ENCODE results near the gene MGLL.

Gene MGLL

DNA sequence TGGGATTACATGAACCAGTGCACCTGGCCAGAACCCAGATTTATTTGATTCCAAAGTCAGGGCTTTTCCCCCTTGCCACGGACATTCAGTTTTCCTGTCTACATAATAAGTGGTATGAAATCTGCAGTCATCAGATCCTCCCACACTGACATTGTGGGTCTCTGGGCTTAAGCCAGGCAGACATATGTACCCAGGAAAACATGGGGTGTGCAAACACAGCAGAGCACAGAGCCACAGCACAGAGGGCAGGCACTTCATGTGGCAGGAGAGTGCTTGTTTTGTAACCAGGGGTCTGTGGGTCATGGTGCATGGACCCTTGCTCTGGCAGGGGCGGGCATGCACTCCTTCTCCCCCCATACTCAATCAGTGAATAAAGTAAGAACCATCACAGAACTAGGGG is 155.6 kb downstream of the MGLL start:
- Histone ChIP-seq H3K27ac (no peak overlapping the region), H3K4me3 (no peak overlapping the region), H3K9me3 (ENCODE audit: low read depth, low read length) (no peaks in the 10 kb centered on the region), H3K9ac (ENCODE audit: insufficient read length) (no peak overlapping the region), H3K36me3 (ENCODE audit: insufficient read depth, low read length) (peaks cover 43% of the 10 kb centered on the region)
- no peak for DNase-seq (ENCODE audit: low read depth, low spot score)
- no peak for TF ChIP-seq EZH2 (IDR thresholded peaks at IDR 0.05)
- TF ChIP-seq POLR2AphosphoS5 (IDR thresholded peaks at IDR 0.05; ENCODE audit: borderline replicate concordance, low read depth, low read length): no peak
- TF ChIP-seq FOXP2 (optimal IDR thresholded peaks at IDR 0.05; ENCODE audit: control extremely low read depth, extremely low read length, insufficient read depth): no peak

DNA sequence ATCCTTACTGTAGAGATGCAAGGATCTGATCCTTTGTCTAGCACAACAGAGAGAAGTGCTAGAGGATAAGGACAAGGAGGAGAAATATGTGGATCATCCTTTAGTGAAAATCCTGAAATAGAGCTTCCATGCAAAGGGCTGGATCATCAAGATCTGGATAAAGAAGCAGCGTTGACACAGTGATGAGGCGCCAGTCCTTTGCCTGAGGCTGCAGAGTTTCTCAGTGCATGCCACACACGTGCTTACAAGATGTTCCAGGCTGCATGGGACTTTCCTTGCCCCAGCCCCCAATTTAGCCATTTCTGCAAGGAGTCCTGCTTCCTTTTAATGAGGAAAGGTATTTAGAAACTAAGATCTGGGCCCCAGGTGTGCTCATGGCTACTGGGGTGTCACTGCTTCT is 156.7 kb downstream of the MGLL start:
- H3K4me3 ChIP-seq: no peak overlapping the region

DNA sequence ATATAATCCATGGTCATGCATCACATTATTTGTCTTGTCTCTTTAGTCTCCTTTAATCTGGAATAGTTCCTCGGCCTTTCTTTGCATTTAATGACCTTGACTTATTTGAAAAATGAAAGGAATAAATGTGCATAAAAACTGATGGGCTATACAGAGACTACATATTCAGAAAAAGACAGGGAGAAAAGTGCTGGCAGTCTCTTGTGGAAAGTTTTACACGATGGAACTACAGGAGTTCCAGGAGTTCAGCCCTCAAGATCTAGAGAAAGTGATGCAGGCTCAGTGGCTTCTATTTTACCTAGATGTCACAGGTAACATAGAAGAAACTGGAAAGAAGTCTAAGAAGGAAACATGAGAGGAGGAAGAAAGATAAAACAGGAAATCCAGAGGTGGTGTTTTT is 157.2 kb downstream of the MGLL start:
- no peak for TF ChIP-seq FOXP2 (optimal IDR thresholded peaks at IDR 0.05; ENCODE audit: control extremely low read depth, extremely low read length, insufficient read depth)
- TF ChIP-seq POLR2AphosphoS5 (IDR thresholded peaks at IDR 0.05; ENCODE audit: borderline replicate concordance, low read depth, low read length): no peak
- no peak for TF ChIP-seq EZH2 (IDR thresholded peaks at IDR 0.05)
- Histone ChIP-seq H3K4me3 (no peak overlapping the region), H3K9me3 (ENCODE audit: low read depth, low read length) (no peaks in the 10 kb centered on the region), H3K27ac (no peak overlapping the region), H3K36me3 (ENCODE audit: insufficient read depth, low read length) (peaks cover 51% of the 10 kb centered on the region), H3K9ac (ENCODE audit: insufficient read length) (no peak overlapping the region)
- no peak for DNase-seq (ENCODE audit: low read depth, low spot score)

More for the DNA sequence above, 156.7 kb downstream of the MGLL start:
- Histone ChIP-seq H3K27ac (no peak overlapping the region), H3K36me3 (ENCODE audit: insufficient read depth, low read length) (peaks cover 51% of the 10 kb centered on the region), H3K9ac (ENCODE audit: insufficient read length) (no peak overlapping the region), H3K9me3 (ENCODE audit: low read depth, low read length) (no peaks in the 10 kb centered on the region)
- DNase-seq (ENCODE audit: low read depth, low spot score): no peak
- TF ChIP-seq EZH2 (IDR thresholded peaks at IDR 0.05) (no peak), FOXP2 (optimal IDR thresholded peaks at IDR 0.05; ENCODE audit: control extremely low read depth, extremely low read length, insufficient read depth) (no peak), POLR2AphosphoS5 (IDR thresholded peaks at IDR 0.05; ENCODE audit: borderline replicate concordance, low read depth, low read length) (no peak)

DNA sequence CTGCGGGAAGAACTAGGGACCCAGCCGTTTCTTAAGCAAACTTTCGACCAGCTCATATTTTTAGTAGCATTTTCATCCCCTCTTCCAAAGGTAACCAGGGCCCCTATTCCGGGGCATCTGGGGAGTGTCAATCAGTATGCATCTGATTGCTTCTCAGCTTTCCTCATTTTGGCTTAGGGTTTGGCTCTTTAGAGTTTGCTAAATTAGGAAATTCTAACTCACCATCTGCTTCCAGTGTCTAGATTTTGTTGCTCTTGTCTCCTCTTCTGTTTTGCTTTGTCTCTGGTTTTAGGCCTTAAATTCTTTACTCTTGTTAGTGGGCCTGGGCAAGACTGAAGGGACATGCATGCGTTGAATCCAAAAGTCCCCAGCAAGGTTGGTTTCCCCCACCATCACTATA is 159.2 kb downstream of the MGLL start:
- Histone ChIP-seq H3K36me3 (ENCODE audit: insufficient read depth, low read length) (peaks cover 51% of the 10 kb centered on the region), H3K27ac (no peak overlapping the region), H3K9ac (ENCODE audit: insufficient read length) (no peak overlapping the region), H3K9me3 (ENCODE audit: low read depth, low read length) (no peaks in the 10 kb centered on the region), H3K4me3 (no peak overlapping the region)
- DNase-seq (ENCODE audit: low read depth, low spot score): no peak
- TF ChIP-seq POLR2AphosphoS5 (IDR thresholded peaks at IDR 0.05; ENCODE audit: borderline replicate concordance, low read depth, low read length) (no peak), FOXP2 (optimal IDR thresholded peaks at IDR 0.05; ENCODE audit: control extremely low read depth, extremely low read length, insufficient read depth) (no peak), EZH2 (IDR thresholded peaks at IDR 0.05) (no peak)

DNA sequence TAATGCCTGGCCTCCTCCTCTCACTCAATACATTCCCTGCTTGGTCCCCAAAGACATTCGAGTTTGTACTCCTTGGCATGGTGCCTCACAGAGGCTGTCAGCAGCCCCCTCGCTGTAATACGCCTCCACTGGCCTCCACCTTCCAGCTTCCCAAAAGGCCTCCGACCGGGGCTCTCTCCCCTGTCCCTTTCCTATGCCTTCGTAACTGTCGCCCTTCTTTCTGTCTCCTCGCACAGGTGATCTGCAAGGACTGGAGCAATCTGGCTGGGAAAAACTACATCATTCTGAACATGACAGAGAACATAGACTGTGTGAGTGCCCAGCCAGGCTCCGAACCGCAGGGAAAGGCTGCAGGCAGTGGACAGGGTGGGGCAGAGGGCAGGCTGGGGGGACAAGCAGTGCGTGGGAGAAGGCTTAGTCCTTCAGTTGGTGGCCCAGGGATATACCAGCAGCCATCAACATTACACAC is 160.3 kb downstream of the MGLL start:
- peaks cover 51% of the 10 kb centered on the region for H3K36me3 ChIP-seq (ENCODE audit: insufficient read depth, low read length)
- no peak overlapping the region for H3K4me3 ChIP-seq
- TF ChIP-seq POLR2AphosphoS5 (IDR thresholded peaks at IDR 0.05; ENCODE audit: borderline replicate concordance, low read depth, low read length) (no peak), EZH2 (IDR thresholded peaks at IDR 0.05) (no peak), FOXP2 (optimal IDR thresholded peaks at IDR 0.05; ENCODE audit: control extremely low read depth, extremely low read length, insufficient read depth) (no peak)
- no peak overlapping the region for H3K27ac ChIP-seq
- no peaks in the 10 kb centered on the region for H3K9me3 ChIP-seq (ENCODE audit: low read depth, low read length)
- DNase-seq (ENCODE audit: low read depth, low spot score): no peak
- no peak overlapping the region for H3K9ac ChIP-seq (ENCODE audit: insufficient read length)

DNA sequence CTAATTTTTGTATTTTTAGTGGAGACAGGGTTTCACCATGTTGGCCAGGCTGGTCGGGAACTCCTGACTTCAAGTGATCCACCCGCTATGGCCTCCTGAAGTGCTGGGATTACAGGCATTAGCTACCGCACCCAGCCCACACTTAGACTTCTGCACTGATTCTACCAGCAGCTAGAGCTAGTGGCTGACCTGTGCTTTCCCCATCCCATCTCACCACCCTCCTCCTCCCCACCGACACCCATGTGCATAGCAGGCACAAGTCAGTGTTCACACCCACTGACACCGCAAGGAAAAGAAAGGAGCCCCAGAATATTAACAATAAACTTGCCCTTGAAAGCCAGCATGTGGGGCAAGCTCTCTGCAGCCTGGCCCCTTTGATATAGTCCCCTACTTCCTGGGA is 160.7 kb downstream of the MGLL start:
- peaks cover 48% of the 10 kb centered on the region for H3K36me3 ChIP-seq (ENCODE audit: insufficient read depth, low read length)

DNA sequence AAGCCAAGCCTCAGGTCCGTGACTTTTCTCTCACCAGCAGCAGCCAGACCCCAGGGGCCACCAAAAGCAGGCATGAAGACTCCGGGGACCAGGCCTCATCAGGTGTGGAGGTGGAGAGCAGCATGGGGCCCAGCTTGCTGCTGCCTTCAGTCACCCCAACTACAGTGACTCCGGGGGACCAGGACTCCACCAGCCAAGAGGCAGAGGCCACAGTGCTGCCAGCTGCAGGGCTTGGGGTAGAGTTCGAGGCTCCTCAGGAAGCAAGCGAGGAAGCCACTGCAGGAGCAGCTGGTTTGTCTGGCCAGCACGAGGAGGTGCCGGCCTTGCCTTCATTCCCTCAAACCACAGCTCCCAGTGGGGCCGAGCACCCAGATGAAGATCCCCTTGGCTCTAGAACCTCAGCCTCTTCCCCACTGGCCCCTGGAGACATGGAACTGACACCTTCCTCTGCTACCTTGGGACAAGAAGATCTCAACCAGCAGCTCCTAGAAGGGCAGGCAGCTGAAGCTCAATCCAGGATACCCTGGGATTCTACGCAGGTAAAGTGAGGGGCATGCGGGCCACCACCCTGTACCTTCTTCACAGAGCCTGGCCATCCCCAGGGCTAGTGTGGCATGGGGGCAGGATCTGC is 161.6 kb downstream of the MGLL start:
- Histone ChIP-seq H3K4me3 (no peak overlapping the region), H3K9me3 (ENCODE audit: low read depth, low read length) (no peaks in the 10 kb centered on the region), H3K36me3 (ENCODE audit: insufficient read depth, low read length) (peaks cover 40% of the 10 kb centered on the region), H3K27ac (no peak overlapping the region), H3K9ac (ENCODE audit: insufficient read length) (no peak overlapping the region)
- DNase-seq (ENCODE audit: low read depth, low spot score): no peak
- TF ChIP-seq POLR2AphosphoS5 (IDR thresholded peaks at IDR 0.05; ENCODE audit: borderline replicate concordance, low read depth, low read length) (no peak), FOXP2 (optimal IDR thresholded peaks at IDR 0.05; ENCODE audit: control extremely low read depth, extremely low read length, insufficient read depth) (no peak), EZH2 (IDR thresholded peaks at IDR 0.05) (no peak)

More for the DNA sequence above, 160.7 kb downstream of the MGLL start:
- no peak for DNase-seq (ENCODE audit: low read depth, low spot score)
- Histone ChIP-seq H3K27ac (no peak overlapping the region), H3K9ac (ENCODE audit: insufficient read length) (no peak overlapping the region), H3K4me3 (no peak overlapping the region), H3K9me3 (ENCODE audit: low read depth, low read length) (no peaks in the 10 kb centered on the region)
- no peak for TF ChIP-seq POLR2AphosphoS5 (IDR thresholded peaks at IDR 0.05; ENCODE audit: borderline replicate concordance, low read depth, low read length)
- TF ChIP-seq EZH2 (IDR thresholded peaks at IDR 0.05): no peak
- TF ChIP-seq FOXP2 (optimal IDR thresholded peaks at IDR 0.05; ENCODE audit: control extremely low read depth, extremely low read length, insufficient read depth): no peak

DNA sequence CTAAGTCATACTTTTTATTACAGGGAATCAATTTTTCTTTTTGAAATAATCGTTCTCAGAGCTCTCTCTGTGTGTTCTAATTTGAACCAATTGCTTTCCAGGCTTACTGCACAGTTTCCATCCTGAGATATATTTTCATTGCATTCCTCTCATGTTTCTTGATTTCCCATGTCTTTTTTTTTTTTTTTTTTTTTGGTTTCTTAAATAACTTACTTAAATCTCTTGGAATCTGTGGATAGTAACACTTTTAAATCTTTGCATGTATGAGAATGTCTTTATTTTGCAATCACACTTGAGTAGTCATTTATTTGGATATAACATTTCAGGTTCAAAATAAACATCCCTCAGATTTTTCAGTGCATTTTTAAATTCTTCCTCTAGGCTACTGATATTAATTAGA is 164.1 kb downstream of the MGLL start:
- Histone ChIP-seq H3K9me3 (ENCODE audit: low read depth, low read length) (no peaks in the 10 kb centered on the region), H3K27ac (no peak overlapping the region), H3K9ac (ENCODE audit: insufficient read length) (no peak overlapping the region), H3K36me3 (ENCODE audit: insufficient read depth, low read length) (peaks cover 16% of the 10 kb centered on the region; the same call in 1 of the 2 replicates), H3K4me3 (no peak overlapping the region)
- TF ChIP-seq EZH2 (IDR thresholded peaks at IDR 0.05) (no peak), FOXP2 (optimal IDR thresholded peaks at IDR 0.05; ENCODE audit: control extremely low read depth, extremely low read length, insufficient read depth) (no peak), POLR2AphosphoS5 (IDR thresholded peaks at IDR 0.05; ENCODE audit: borderline replicate concordance, low read depth, low read length) (no peak)
- DNase-seq (ENCODE audit: low read depth, low spot score): no peak

DNA sequence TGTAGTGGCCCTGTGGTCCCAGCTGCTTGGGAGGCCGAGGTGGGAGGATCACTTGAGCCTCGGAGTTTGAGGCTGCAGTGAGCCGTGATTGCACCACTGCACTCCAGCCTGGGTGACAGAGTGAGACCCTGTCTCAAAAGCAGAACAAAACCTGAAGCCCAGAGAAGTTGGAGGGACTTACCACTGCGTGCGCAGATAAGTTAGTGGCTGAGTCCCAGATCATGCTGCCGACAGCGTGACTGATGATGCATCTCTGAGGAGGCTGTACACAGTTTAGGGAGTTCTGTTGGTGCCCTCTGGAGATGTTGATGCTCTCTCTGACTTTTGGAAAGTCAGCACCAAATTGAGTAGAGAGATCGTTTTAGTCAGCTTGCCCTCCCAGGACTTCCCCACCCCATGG is 165.4 kb downstream of the MGLL start:
- Histone ChIP-seq H3K36me3 (ENCODE audit: insufficient read depth, low read length) (peaks cover 11% of the 10 kb centered on the region; the same call in 1 of the 2 replicates), H3K4me3 (no peak overlapping the region), H3K9me3 (ENCODE audit: low read depth, low read length) (no peaks in the 10 kb centered on the region), H3K9ac (ENCODE audit: insufficient read length) (no peak overlapping the region), H3K27ac (no peak overlapping the region)
- TF ChIP-seq FOXP2 (optimal IDR thresholded peaks at IDR 0.05; ENCODE audit: control extremely low read depth, extremely low read length, insufficient read depth) (no peak), POLR2AphosphoS5 (IDR thresholded peaks at IDR 0.05; ENCODE audit: borderline replicate concordance, low read depth, low read length) (no peak), EZH2 (IDR thresholded peaks at IDR 0.05) (no peak)
- DNase-seq (ENCODE audit: low read depth, low spot score): no peak

All from SK-N-MC (cell line).